Vagina (tissue), 2 donors: Measurements from ENCODE around the gene CACTIN. TPM values are rescaled to one million over a fixed set of nuclear protein-coding genes. Genes with fewer than 3 reads are reported as not detected.
A peak's percentile ranks its signal among the peaks of the same experiment; 100 is the strongest.
"Not testable (repeated sequence)": the region's sequence is repeated elsewhere in the genome, so short reads cannot be mapped to it uniquely, and the experiment has no call there.

Source experiments
- DNase-seq, 2 donors: peaks; one replicate each; pipeline ENCODE4 v3.0.0-alpha.2; 2017; ENCODE audit errors: extremely low spot score in 2 of 2
- H3K27ac ChIP-seq: fragments of 200-600 bp; sonication (generic); one replicate; pipeline ENCODE4 v1.5.1; 2019
- H3K27me3 ChIP-seq: fragments of 200-600 bp; sonication (generic); one replicate; pipeline ENCODE4 v1.5.1; 2019
- H3K36me3 ChIP-seq, 2 donors: fragments of 200-600 bp; sonication (generic); one replicate each; pipeline ENCODE4 v1.5.1; 2017 to 2019
- H3K4me1 ChIP-seq: fragments of 200-600 bp; sonication (generic); one replicate; pipeline ENCODE4 v1.5.1; 2019
- H3K4me3 ChIP-seq, 2 donors: fragments of 200-600 bp; sonication (generic); 1 replicate in 1 of 2; 2 replicates in 1 of 2; pipeline ENCODE4 v1.5.1; 2016 to 2019
- H3K9me3 ChIP-seq: fragments of 200-600 bp; sonication (generic); one replicate; pipeline ENCODE4 v1.5.1; 2019
- POLR2A ChIP-seq, 2 donors: fragments of 450-650 bp; IDR thresholded peaks; one replicate each; pipeline ENCODE4 v1.6.1; 2017; ENCODE audit warnings: antibody characterized with exemption in 2 of 2, mild to moderate bottlenecking in 2 of 2, moderate library complexity in 2 of 2
- POLR2AphosphoS5 ChIP-seq, 2 donors: sonication (generic); formaldehyde crosslinking; IDR thresholded peaks; one replicate each; pipeline ENCODE4 v1.9.0; 2017; ENCODE audit warnings: antibody characterized with exemption in 2 of 2, mild to moderate bottlenecking in 2 of 2, low read depth in 1 of 2; ENCODE audit not compliant: insufficient read depth in 1 of 2
- intact Hi-C: fragments of 100-400 bp; cut with DNase I; formaldehyde crosslinking; loops from one replicate; pipeline ENCODE4 v1.15.1; 2023
- total RNA-seq: library from RNA; depleted of rRNA; stranded (reverse); fragments of >200 nt; gene quantifications from one replicate; pipeline ENCODE4 v1.2.3, GENCODE V29; 2016
- TF ChIP-seq, protein P1 (sequence below), 3 experiments: fragments of 450-650 bp in 2 of 3; fragments of 200-600 bp in 1 of 3; sonication (generic) in 1 of 3; IDR thresholded peaks; one replicate each; pipeline ENCODE4 v1.5.1; 2017 to 2019; ENCODE audit warnings: antibody characterized with exemption in 3 of 3, mild to moderate bottlenecking in 2 of 3, moderate library complexity in 2 of 3

CACTIN gene
- total RNA-seq, 1 donor from 2014 or later, result 36.3 TPM

DNA sequence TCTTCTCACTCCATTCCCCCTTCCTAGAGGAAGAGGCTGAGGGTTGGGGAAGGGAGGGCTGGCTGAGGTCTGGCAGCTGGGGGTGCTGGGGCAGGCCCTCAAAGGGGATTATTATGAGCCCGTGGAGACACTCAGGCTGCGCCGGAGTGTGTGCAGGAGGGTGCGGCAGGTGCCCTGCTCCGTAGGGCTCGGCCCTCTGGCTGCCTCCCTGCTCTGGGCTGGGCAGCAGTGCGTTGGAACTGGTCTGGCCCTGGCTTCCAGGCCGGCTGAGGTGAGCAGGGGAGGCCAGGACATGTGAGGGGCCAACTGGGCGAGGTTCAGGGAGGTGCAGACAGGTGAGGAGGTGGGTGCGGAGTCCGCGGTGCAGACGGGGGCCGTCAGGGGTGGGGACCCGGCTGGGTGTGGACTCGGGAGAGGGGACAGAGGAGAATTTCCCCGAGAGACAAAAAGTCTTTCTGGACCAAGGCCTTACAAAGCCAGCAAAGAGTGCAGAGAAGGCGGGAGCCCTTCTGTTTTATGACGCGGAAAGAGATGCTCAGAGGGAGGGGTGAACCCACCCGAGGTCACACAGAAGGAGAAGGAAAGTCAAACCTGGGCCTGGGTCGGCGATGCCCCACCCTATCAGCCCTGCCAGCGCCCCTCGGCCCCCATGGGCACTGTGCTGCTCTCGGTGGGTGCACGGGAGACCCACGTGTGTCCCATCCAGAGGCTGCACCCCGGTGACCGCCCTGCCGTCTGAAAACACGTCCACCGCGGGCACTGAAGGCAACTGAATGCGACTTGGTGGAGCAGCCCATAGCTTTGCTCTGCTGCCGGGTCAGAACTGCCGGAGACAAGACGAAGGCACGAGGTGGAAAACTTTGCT lies 42.7 kb upstream of the CACTIN start:
- peaks cover 0 to 5% of the 10 kb centered on the region in 2 donors for H3K36me3 ChIP-seq
- intact Hi-C loops, result no loop called here
- H3K4me1 ChIP-seq, result peaks cover 61% of the 10 kb centered on the region
- H3K27ac ChIP-seq, result peak overlapping the region; percentile 99
- no peaks in the 10 kb centered on the region for H3K9me3 ChIP-seq
- no peak for DNase-seq
- TF ChIP-seq, protein P1, sequence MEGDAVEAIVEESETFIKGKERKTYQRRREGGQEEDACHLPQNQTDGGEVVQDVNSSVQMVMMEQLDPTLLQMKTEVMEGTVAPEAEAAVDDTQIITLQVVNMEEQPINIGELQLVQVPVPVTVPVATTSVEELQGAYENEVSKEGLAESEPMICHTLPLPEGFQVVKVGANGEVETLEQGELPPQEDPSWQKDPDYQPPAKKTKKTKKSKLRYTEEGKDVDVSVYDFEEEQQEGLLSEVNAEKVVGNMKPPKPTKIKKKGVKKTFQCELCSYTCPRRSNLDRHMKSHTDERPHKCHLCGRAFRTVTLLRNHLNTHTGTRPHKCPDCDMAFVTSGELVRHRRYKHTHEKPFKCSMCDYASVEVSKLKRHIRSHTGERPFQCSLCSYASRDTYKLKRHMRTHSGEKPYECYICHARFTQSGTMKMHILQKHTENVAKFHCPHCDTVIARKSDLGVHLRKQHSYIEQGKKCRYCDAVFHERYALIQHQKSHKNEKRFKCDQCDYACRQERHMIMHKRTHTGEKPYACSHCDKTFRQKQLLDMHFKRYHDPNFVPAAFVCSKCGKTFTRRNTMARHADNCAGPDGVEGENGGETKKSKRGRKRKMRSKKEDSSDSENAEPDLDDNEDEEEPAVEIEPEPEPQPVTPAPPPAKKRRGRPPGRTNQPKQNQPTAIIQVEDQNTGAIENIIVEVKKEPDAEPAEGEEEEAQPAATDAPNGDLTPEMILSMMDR (IDR thresholded peaks at IDR 0.05), result no peak
- TF ChIP-seq POLR2A (IDR thresholded peaks at IDR 0.05), result no peak
- no peak for TF ChIP-seq POLR2AphosphoS5 (IDR thresholded peaks at IDR 0.05; ENCODE audit: insufficient read depth in 1 of 2, low read depth in 1 of 2)
- H3K4me3 ChIP-seq, result peak overlapping the region in 1 of 2 donors; percentile 47
- H3K27me3 ChIP-seq, result no peaks in the 10 kb centered on the region

DNA sequence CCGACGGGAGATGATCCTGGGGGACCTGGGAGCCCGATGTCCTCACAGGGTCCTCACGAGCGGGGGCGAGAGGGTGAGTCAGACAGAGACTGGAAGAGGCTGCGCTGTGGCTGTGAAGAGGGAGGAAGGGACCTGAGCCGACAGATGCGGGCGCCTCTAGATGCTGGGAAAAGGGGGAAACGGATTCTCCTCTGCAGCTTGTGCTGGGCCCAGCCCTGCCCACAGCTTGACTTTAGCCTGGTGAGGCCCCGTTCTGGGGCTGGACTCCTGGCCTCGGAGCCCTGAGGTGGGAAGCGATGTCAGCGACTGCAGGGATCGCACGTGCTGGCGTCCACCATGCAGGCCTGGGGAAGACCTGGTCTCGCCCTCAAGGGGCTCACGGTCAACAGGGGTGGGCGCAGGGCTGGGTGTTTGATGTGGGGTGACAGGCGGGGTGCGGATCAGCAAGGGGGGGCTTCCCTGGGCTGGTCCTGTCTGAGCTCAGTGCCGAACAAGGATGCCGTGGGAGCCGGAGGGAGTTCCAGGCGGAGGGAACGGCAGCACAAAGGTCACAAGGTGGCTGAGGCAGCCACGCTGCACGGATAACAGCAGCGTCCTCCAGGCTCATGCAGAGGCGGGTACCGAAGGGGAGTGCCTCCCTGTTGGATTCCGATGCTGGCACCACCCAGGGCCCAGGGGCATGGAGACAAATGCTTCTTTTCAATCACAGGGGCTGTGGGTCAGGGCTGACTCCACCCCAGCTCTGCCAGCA lies 41.9 kb upstream of the CACTIN start:
- H3K36me3 ChIP-seq, result peaks cover 0 to 13% of the 10 kb centered on the region in 2 donors
- peak overlapping the region; percentile 99 for H3K27ac ChIP-seq
- no peak for DNase-seq
- H3K27me3 ChIP-seq, result no peaks in the 10 kb centered on the region
- TF ChIP-seq, protein P1 (IDR thresholded peaks at IDR 0.05), result no peak
- TF ChIP-seq POLR2A (IDR thresholded peaks at IDR 0.05) (no peak), POLR2AphosphoS5 (IDR thresholded peaks at IDR 0.05; ENCODE audit: insufficient read depth in 1 of 2, low read depth in 1 of 2) (no peak)
- intact Hi-C loops, result loop anchor here (1.0 kb wide), 1 partner anchor 31 kb away; no protein-coding TSS in a partner anchor
- H3K4me3 ChIP-seq, result no peak overlapping the region
- H3K4me1 ChIP-seq, result peaks cover 61% of the 10 kb centered on the region
- no peaks in the 10 kb centered on the region for H3K9me3 ChIP-seq

GRCh38 chr19:3667766-3668165 lies 41.2 kb upstream of the CACTIN start:
- Histone ChIP-seq H3K27me3 (no peaks in the 10 kb centered on the region), H3K4me1 (peaks cover 61% of the 10 kb centered on the region), H3K9me3 (no peaks in the 10 kb centered on the region), H3K36me3 (peaks cover 0 to 20% of the 10 kb centered on the region in 2 donors), H3K4me3 (peak overlapping the region in 1 of 2 donors; percentile 2), H3K27ac (peak overlapping the region; percentile 99)
- intact Hi-C loops, result loop anchor here (1.0 kb wide), 1 partner anchor 32 kb away; no protein-coding TSS in a partner anchor
- no peak for TF ChIP-seq POLR2AphosphoS5 (IDR thresholded peaks at IDR 0.05; ENCODE audit: insufficient read depth in 1 of 2, low read depth in 1 of 2)
- TF ChIP-seq POLR2A (IDR thresholded peaks at IDR 0.05), result no peak
- TF ChIP-seq, protein P1 (IDR thresholded peaks at IDR 0.05), result no peak
- no peak for DNase-seq

DNA sequence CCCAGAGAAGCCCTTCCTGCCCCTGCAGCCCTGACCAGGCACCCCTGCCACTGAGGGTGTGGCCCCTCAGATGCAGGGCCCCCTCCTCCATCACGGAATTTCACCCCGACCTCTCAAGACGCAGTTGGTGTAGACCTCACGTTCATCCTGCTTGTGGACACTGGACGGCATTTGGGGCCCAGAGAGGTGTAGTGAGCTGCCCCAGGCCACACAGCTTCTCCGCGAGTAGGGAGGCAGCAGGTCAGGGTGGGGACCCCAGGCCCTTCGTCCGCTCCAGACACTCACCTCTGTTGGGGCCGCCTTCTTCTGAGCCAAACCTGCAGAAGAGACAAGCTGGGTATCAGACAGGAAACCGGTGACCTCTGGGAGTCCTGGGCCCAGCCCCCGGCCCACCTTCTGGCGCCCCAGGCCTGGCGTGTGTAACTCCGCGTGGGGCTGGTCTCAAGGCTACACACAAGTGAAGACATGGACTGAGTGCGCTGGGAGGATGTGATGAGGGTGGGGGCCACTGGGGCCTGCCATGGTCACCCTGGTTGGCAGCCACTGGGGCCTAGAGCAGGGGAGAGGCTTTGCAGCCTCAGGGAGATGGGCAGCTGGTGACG lies 40.5 kb upstream of the CACTIN start:
- Histone ChIP-seq H3K36me3 (peaks cover 0 to 22% of the 10 kb centered on the region in 2 donors), H3K27ac (no peak overlapping the region), H3K27me3 (no peaks in the 10 kb centered on the region), H3K4me1 (peaks cover 61% of the 10 kb centered on the region), H3K4me3 (no peak overlapping the region), H3K9me3 (no peaks in the 10 kb centered on the region)
- no peak for DNase-seq
- TF ChIP-seq, protein P1 (IDR thresholded peaks at IDR 0.05), result no peak
- no peak for TF ChIP-seq POLR2AphosphoS5 (IDR thresholded peaks at IDR 0.05; ENCODE audit: insufficient read depth in 1 of 2, low read depth in 1 of 2)
- TF ChIP-seq POLR2A (IDR thresholded peaks at IDR 0.05), result no peak
- intact Hi-C loops, result no loop called here

DNA sequence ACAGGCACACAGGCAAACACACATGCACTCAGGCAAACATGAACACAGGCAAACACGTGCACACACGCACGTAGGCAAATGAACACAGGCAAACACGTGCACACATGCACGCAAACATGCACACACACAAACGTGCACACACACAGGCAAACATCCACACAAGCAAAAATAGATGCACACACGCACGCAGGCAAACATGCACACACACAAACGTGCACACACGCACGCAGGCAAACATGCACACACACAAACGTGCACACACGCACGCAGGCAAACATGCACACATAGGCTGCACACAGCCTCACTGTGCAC lies 39.9 kb upstream of the CACTIN start:
- H3K36me3 ChIP-seq, result peaks cover 0 to 22% of the 10 kb centered on the region in 2 donors
- H3K4me1 ChIP-seq, result peaks cover 56% of the 10 kb centered on the region
- H3K9me3 ChIP-seq, H3K4me3 ChIP-seq, H3K27me3 ChIP-seq, intact Hi-C loops, DNase-seq: not testable (repeated sequence)
- H3K27ac ChIP-seq, result peak overlapping the region; percentile 49
